Measurements from ENCODE around the gene SIRT2.
"Not testable (repeated sequence)": the region's sequence is repeated elsewhere in the genome, so short reads cannot be mapped to it uniquely, and the experiment has no call there.

Gene SIRT2

GRCh38 chr19:38829203-38829602 is 70.2 kb downstream of the SIRT2 start:
- not testable (repeated sequence) for DNase-seq (ENCODE audit: low read depth)
